PC-3 (cell line): ENCODE results near the gene CACNA1S. TPM values are rescaled to one million over a fixed set of nuclear protein-coding genes. Genes with fewer than 3 reads are reported as not detected.
A peak's percentile ranks its signal among the peaks of the same experiment; 100 is the strongest.

ENCODE experiments used
- ATAC-seq: fragments of 200-7000 bp; cut with Tn5 transposase; 2 replicates; pipeline ENCODE4 v1.9.1; 2020; ENCODE audit warnings: mild to moderate bottlenecking, moderate library complexity
- Bru-seq: library from RNA; stranded (reverse); fragments of 400-500 nt; gene quantifications from one replicate; lab custom pipeline; 2021; lab: Mats Ljungman, UMichigan
- BruChase-seq, 2 experiments: library from RNA; stranded (reverse); fragments of 400-500 nt; gene quantifications; one replicate each; lab custom pipeline; 2021; lab: Mats Ljungman, UMichigan
- BruUV-seq: library from RNA; stranded (reverse); fragments of 400-500 nt; replicated peaks from 2 replicates; lab custom pipeline; 2021; lab: Mats Ljungman, UMichigan
- CTCF ChIA-PET: fragments of 300-600 bp; sonication (Branson Sonifier 250); formaldehyde crosslinking; loops from one replicate; lab custom pipeline; 2022; ENCODE audit warnings: antibody characterized with exemption; lab: Charles Lee
- POLR2A ChIA-PET: fragments of 300-600 bp; sonication (Branson Sonifier 250); formaldehyde crosslinking; loops from one replicate; lab custom pipeline; 2022; ENCODE audit warnings: antibody characterized with exemption; ENCODE audit not compliant: unreplicated experiment; lab: Charles Lee
- DNase-seq: peaks from one replicate; pipeline ENCODE4 v3.0.0-alpha.2; 2015
- H2AFZ ChIP-seq: fragments of 300-600 bp; sonication (generic); 2 replicates; pipeline ENCODE4 v1.6.0; 2016; ENCODE audit warnings: antibody characterized with exemption, low read length
- H3F3A ChIP-seq: fragments of 300-600 bp; sonication (generic); one replicate; pipeline ENCODE4 v1.6.0; 2017; ENCODE audit warnings: antibody characterized with exemption, low read length, control low read depth, mild to moderate bottlenecking; ENCODE audit not compliant: unreplicated experiment
- H3K27ac ChIP-seq: fragments of 300-600 bp; sonication (generic); 2 replicates; pipeline ENCODE4 v1.5.1; 2016; ENCODE audit warnings: mild to moderate bottlenecking, low read length
- H3K27me3 ChIP-seq: fragments of 300-600 bp; sonication (generic); 2 replicates; pipeline ENCODE4 v1.6.1; 2016; ENCODE audit warnings: low read length, mixed read lengths
- H3K36me3 ChIP-seq: fragments of 300-600 bp; sonication (generic); 2 replicates; pipeline ENCODE4 v1.6.1; 2016; ENCODE audit warnings: low read depth, mixed run types, low read length, mixed read lengths
- H3K4me1 ChIP-seq: fragments of 300-600 bp; sonication (generic); 2 replicates; pipeline ENCODE4 v1.5.1; 2016; ENCODE audit warnings: low read length; ENCODE audit not compliant: insufficient read depth
- H3K4me2 ChIP-seq: fragments of 300-600 bp; sonication (generic); 2 replicates; pipeline ENCODE4 v1.6.0; 2016; ENCODE audit warnings: low read length
- H3K4me3 ChIP-seq: fragments of 300-600 bp; sonication (generic); 2 replicates; pipeline ENCODE4 v1.5.1; 2016; ENCODE audit warnings: mild to moderate bottlenecking, low read length, mixed read lengths
- H3K79me2 ChIP-seq: fragments of 300-600 bp; sonication (generic); 2 replicates; pipeline ENCODE4 v1.6.1; 2017; ENCODE audit warnings: low read length, mixed read lengths
- H3K9ac ChIP-seq: fragments of 300-600 bp; sonication (generic); 2 replicates; pipeline ENCODE4 v1.6.0; 2016; ENCODE audit warnings: mild to moderate bottlenecking, low read length
- H3K9me2 ChIP-seq: fragments of 300-600 bp; sonication (generic); replicated peaks from 2 replicates; pipeline ENCODE4 v1.6.1; 2016; ENCODE audit warnings: mixed run types, low read length, mixed read lengths
- H3K9me3 ChIP-seq: fragments of 300-600 bp; sonication (generic); 2 replicates; pipeline ENCODE4 v1.6.1; 2016; ENCODE audit warnings: low read length, mixed read lengths
- H4K20me1 ChIP-seq: fragments of 300-600 bp; sonication (generic); 2 replicates; pipeline ENCODE4 v1.6.1; 2016; ENCODE audit warnings: low read length, mixed read lengths
- EZH2 ChIP-seq: fragments of 300-600 bp; sonication (generic); IDR thresholded peaks from one replicate; pipeline ENCODE4 v1.6.1; 2017; ENCODE audit warnings: antibody characterized with exemption, mild to moderate bottlenecking, low read length; ENCODE audit not compliant: unreplicated experiment
- EZH2phosphoT487 ChIP-seq: fragments of 300-600 bp; sonication (generic); IDR thresholded peaks from 2 replicates; pipeline ENCODE4 v1.6.1; 2018; ENCODE audit warnings: mild to moderate bottlenecking, antibody characterized with exemption, low read length, borderline replicate concordance
- intact Hi-C: fragments of 100-400 bp; cut with micrococcal nuclease; formaldehyde crosslinking; loops from 2 replicates; pipeline ENCODE4 v1.9.0; 2023
- long read RNA-seq: library from polyadenylated mRNA; unstranded; transcript quantifications from one replicate; pipeline ENCODE4 v2.0.0, GENCODE V29; 2021; ENCODE audit not compliant: unreplicated experiment
- total RNA-seq: library from RNA; depleted of rRNA; stranded (reverse); fragments of >200 nt; gene quantifications from 2 replicates; pipeline ENCODE4 v1.2.3, GENCODE V29; 2014; rRNA removed
- TF ChIP-seq, protein P1 (sequence below): fragments of 300-600 bp; sonication (generic); conservative IDR thresholded peaks from 2 replicates; pipeline ENCODE4 v1.5.1; 2017; ENCODE audit warnings: antibody characterized with exemption, low read depth, mild to moderate bottlenecking, low read length

CACNA1S gene
- total RNA-seq (not detected in 2 replicates), Bru-seq, nascent RNA (percentile 8 among the genes with signal in this experiment), BruChase-seq, experiment 1, labeled RNA remaining after a 6-hour chase (percentile 4 among the genes with signal in this experiment), BruChase-seq, experiment 2, labeled RNA remaining after a 2-hour chase (percentile 6 among the genes with signal in this experiment)
- long read RNA-seq: 0 reads

DNA sequence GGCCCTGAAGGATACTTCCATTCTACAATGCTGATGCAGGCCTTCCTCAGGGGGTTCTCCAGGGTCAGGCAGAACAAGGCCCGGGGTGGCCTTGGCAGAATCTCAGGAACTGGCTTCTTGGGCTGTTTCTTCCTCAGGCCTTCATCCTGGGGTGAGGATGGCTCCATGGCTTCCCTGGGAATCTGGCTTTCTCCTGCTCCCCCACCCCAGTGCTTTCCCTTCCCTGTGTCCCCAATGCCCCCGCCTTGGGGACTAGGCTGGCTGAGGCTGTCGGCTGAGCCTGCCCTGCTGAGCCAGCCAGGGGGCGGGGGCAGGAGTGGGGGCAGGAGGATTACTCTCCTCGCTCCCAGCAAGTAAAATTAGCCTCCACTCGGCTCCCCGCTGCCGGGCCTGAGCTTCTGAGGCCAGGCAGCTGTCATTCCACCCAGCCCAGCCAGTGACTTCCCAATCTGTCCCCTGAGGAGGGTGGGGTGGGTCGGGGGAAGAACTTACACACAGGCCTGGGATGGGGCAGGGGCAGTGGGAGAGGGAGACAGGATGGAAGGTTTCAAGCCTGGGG, at the start of gene CACNA1S:
TSS of gene CACNA1S (minus strand) at position 254 of the 559 bp plus-strand sequence. CDS start at position 167, 87 bp downstream.
- POLR2A ChIA-PET: no interaction called here
- ATAC-seq: no peak
- Histone ChIP-seq H3F3A (no peaks in the 10 kb centered on the region), H3K27ac (no peak within 1 kb of the TSS), H3K36me3 (no peaks in the 10 kb centered on the region), H3K4me3 (no peak within 1 kb of the TSS), H3K4me2 (no peak within 1 kb of the TSS), H3K79me2 (peaks cover 9% of the 10 kb centered on the region; the same call in 1 of the 2 replicates), H3K4me1 (peaks cover 13% of the 10 kb centered on the region), H3K9ac (no peak within 1 kb of the TSS), H3K27me3 (0 out of 2 replicates have a peak, but pooled peaks cover 11% of the 10 kb centered on the region), H4K20me1 (no peaks in the 10 kb centered on the region), H2AFZ (no peak within 1 kb of the TSS), H3K9me2 (no peaks in the 10 kb centered on the region), H3K9me3 (no peaks in the 10 kb centered on the region)
- BruUV-seq: no TSS peak
- CTCF ChIA-PET: no interaction called here
- intact Hi-C loops: loop anchor here (5.0 kb wide), 2 partner anchors 220 to 490 kb away; partner anchors contain the start of genes INAVA and KIF14
- DNase-seq: no peak
- TF ChIP-seq EZH2phosphoT487 (no peak), EZH2 (no peak)
- TF ChIP-seq, protein P1, sequence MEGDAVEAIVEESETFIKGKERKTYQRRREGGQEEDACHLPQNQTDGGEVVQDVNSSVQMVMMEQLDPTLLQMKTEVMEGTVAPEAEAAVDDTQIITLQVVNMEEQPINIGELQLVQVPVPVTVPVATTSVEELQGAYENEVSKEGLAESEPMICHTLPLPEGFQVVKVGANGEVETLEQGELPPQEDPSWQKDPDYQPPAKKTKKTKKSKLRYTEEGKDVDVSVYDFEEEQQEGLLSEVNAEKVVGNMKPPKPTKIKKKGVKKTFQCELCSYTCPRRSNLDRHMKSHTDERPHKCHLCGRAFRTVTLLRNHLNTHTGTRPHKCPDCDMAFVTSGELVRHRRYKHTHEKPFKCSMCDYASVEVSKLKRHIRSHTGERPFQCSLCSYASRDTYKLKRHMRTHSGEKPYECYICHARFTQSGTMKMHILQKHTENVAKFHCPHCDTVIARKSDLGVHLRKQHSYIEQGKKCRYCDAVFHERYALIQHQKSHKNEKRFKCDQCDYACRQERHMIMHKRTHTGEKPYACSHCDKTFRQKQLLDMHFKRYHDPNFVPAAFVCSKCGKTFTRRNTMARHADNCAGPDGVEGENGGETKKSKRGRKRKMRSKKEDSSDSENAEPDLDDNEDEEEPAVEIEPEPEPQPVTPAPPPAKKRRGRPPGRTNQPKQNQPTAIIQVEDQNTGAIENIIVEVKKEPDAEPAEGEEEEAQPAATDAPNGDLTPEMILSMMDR: no peak

- ChIA-PET CTCF (no interaction called here), POLR2A (no interaction called here)
- Histone ChIP-seq H3K9me2 (no peaks in the 10 kb centered on the region), H3F3A (no peaks in the 10 kb centered on the region), H3K79me2 (peaks cover 11% of the 10 kb centered on the region), H3K9me3 (no peaks in the 10 kb centered on the region), H4K20me1 (no peaks in the 10 kb centered on the region), H3K4me3 (no peak overlapping the region), H3K27ac (no peak overlapping the region), H3K36me3 (no peaks in the 10 kb centered on the region), H2AFZ (no peak overlapping the region), H3K4me1 (peaks cover 13% of the 10 kb centered on the region), H3K9ac (no peak overlapping the region), H3K4me2 (no peak overlapping the region), H3K27me3 (no peaks in the 10 kb centered on the region)
- intact Hi-C loops: no loop called here
- ATAC-seq (no peak), DNase-seq (no peak)
- no TSS peak for BruUV-seq
- TF ChIP-seq EZH2 (no peak), EZH2phosphoT487 (no peak)
- TF ChIP-seq, protein P1: no peak
Observed at GRCh38 chr1:201157949-201158348, 45.7 kb upstream of the CACNA1S start.

DNA sequence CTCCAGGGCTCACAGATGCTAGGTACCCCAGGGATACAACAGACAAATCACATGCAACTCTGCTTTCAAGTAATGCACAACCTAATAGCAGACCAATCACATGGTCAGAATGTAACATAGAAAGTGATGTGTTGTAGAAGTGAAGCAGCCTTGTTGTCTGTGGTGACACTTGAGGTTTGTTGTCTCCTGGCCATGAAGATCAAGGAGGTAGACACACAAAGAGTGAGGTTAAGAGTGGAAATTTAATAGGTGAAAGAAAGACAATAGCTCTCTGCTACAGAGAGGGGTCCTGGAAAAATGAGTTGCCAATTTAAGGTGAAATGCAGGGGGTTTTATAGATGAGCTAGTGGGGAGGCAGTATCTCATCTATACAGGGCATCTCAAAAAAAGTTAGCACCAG, 44.6 kb upstream of the CACNA1S start:
- no peak overlapping the region for H3K27ac ChIP-seq
- no peaks in the 10 kb centered on the region for H4K20me1 ChIP-seq
- no peaks in the 10 kb centered on the region for H3K9me2 ChIP-seq
- DNase-seq (no peak), ATAC-seq (no peak)
- H2AFZ ChIP-seq: no peak overlapping the region
- peaks cover 1% of the 10 kb centered on the region; the same call in 1 of the 2 replicates for H3K36me3 ChIP-seq
- BruUV-seq: no TSS peak
- TF ChIP-seq, protein P1: no peak
- TF ChIP-seq EZH2 (no peak), EZH2phosphoT487 (no peak)
- no peaks in the 10 kb centered on the region for H3K9me3 ChIP-seq
- H3K4me2 ChIP-seq: no peak overlapping the region
- intact Hi-C loops: no loop called here
- CTCF ChIA-PET: interaction anchor here (1.0 kb wide), 1 partner anchor 73 kb away, joined by 3 read pairs; no protein-coding TSS in a partner anchor
- peaks cover 22% of the 10 kb centered on the region for H3K79me2 ChIP-seq
- no peaks in the 10 kb centered on the region for H3K27me3 ChIP-seq
- POLR2A ChIA-PET: no interaction called here
- no peak overlapping the region for H3K4me3 ChIP-seq
- H3K9ac ChIP-seq: no peak overlapping the region
- H3K4me1 ChIP-seq: peaks cover 20% of the 10 kb centered on the region
- H3F3A ChIP-seq: no peaks in the 10 kb centered on the region
